ENCODE results near the gene ATF4. TPM values are rescaled to one million over a fixed set of nuclear protein-coding genes. Genes with fewer than 3 reads are reported as not detected.

ATF4 gene
- polyA plus RNA-seq, 1 donor from 2014 or later: 186 TPM

DNA sequence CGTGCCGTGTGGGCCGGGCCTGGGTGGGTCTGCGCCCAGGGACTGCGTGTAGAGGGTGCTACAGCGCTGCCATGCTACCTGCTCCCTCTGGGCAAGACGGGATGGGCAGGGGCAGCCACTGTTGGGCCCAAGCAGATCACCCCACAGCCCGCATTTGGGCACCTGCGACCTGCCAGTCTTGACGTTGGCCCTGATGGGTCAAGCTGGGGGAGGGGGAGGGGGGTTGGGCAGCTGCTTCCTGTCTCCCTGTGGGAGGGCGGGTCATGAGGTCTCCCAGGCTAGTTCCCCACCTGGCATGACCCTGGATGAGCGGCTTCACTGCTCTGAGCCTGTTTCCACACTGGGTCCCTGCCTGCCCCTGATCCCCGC lies 15.0 kb downstream of the ATF4 start:
- Mint-ChIP-seq H3K4me1 (peaks cover 9 to 23% (median 21%) of the 10 kb centered on the region in 3 donors), H3K4me3 (no peak overlapping the region), H3K36me3 (no peaks in the 10 kb centered on the region), H3K27me3 (peaks cover 4% of the 10 kb centered on the region), H3K9me3 (peaks cover 0 to 1% (median 0%) of the 10 kb centered on the region in 3 donors), H3K27ac (no peak overlapping the region)

DNA sequence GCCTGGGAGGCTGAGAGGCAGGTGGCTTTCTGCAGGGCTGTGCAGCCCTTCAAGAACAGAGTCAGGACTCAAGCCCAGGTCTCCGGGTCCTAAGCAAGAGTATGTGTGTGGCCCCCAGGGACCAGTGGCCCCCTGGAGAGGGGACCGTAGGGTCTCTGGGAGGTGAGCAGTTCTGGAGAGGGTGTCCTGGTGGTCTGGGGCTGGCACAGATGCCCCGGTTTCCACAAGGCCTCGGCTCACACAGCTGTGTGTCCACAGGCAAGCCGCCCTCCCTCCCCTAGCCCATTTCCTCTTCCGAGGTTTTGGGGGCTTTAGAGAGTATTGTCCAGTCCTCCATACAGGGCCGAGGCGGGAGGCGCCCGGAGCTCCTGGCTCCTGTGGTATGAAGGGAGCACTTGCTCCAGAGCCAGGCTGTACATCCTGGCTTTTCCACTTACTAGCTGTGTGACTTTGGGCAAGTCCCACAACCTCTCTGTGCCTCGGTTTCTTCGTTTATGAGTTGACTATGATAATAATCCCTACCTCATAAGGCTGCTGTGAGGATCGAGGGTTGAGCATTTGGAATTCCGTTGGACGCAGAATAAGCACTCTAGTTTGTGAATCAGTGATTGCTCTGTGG lies 15.6 kb downstream of the ATF4 start:
- no peak overlapping the region for H3K4me3 Mint-ChIP-seq

DNA sequence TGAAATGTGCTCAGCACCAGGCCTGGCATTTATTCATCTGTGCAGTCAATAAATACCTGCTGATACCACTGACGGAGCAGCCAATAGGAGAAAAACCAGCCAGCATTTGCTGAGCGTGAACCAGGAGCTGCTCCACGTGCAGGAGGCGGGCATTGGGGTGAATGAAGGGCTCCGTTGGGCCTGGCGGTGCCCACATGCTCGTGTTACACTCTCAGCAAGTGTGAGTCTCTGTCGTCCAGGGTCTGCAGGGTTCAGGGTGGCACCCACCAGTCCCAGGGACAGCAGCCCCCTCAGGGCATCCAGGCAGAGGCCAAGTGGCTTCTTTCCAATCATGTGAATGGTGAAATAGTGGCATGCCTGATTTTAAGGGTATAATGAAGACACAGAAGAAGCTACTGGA lies 16.3 kb downstream of the ATF4 start:
- Mint-ChIP-seq H3K36me3 (no peaks in the 10 kb centered on the region), H3K9me3 (peaks cover 0 to 1% (median 0%) of the 10 kb centered on the region in 3 donors), H3K27ac (no peak overlapping the region), H3K4me1 (peaks cover 5 to 12% (median 11%) of the 10 kb centered on the region in 3 donors), H3K4me3 (no peak overlapping the region), H3K27me3 (peaks cover 4% of the 10 kb centered on the region)

More for the DNA sequence above, 15.6 kb downstream of the ATF4 start:
- Mint-ChIP-seq H3K27me3 (peaks cover 4% of the 10 kb centered on the region), H3K4me1 (peaks cover 9 to 19% (median 16%) of the 10 kb centered on the region in 3 donors), H3K9me3 (peaks cover 0 to 1% (median 0%) of the 10 kb centered on the region in 3 donors), H3K36me3 (no peaks in the 10 kb centered on the region), H3K27ac (no peak overlapping the region)

DNA sequence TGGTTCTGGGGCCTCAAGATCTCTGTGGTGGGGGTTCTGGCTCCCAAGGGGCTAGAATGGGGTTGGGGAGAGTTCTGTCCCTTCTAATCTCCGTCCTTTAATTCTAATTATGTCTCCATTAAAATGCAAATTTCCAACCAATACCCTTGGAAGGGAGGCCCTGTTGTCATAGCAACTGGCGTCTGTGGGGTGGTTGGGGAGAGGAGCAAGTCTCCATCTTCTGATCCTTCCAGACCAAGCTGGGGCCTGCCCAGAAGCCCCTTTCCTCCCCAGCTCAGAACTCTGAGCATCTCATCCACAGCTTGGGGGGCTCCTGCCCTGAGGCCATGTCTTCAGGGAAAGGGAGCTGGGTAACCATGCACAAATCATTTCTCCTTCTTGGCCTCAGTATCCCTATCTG lies 17.6 kb downstream of the ATF4 start:
- peaks cover under 1 to 4% (median 3%) of the 10 kb centered on the region in 3 donors for H3K4me1 Mint-ChIP-seq
- no peak overlapping the region for H3K27ac Mint-ChIP-seq
- H3K36me3 Mint-ChIP-seq: no peaks in the 10 kb centered on the region

DNA sequence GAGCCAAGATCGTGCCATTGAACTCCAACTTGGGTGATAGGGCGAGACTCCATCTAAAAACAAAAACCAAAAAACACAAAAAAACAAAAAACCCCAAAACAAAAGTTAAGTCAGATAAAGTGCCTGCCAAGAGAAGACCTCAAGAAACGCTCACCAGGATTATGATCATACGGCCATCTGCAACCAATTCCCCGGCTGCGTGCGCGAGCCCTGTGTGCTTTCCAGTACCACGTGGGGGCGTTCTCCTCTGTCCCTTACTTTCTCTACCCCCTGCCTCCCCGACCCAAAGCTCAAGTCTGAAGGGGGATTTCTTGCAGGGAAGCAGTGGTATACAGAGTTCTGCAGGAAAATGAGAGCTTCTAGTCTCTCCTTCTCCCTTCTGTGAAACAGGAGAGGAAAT lies 22.7 kb downstream of the ATF4 start:
- Mint-ChIP-seq H3K4me1 (peaks cover 4 to 10% (median 4%) of the 10 kb centered on the region in 3 donors), H3K27ac (no peak overlapping the region), H3K27me3 (peaks cover 38% of the 10 kb centered on the region), H3K4me3 (no peak overlapping the region), H3K9me3 (peaks cover 1 to 6% (median 2%) of the 10 kb centered on the region in 3 donors), H3K36me3 (no peaks in the 10 kb centered on the region)

More for the DNA sequence above, 17.6 kb downstream of the ATF4 start:
- Mint-ChIP-seq H3K9me3 (peaks cover 0 to 1% (median 0%) of the 10 kb centered on the region in 3 donors), H3K27me3 (peaks cover 4% of the 10 kb centered on the region), H3K4me3 (no peak overlapping the region)

DNA sequence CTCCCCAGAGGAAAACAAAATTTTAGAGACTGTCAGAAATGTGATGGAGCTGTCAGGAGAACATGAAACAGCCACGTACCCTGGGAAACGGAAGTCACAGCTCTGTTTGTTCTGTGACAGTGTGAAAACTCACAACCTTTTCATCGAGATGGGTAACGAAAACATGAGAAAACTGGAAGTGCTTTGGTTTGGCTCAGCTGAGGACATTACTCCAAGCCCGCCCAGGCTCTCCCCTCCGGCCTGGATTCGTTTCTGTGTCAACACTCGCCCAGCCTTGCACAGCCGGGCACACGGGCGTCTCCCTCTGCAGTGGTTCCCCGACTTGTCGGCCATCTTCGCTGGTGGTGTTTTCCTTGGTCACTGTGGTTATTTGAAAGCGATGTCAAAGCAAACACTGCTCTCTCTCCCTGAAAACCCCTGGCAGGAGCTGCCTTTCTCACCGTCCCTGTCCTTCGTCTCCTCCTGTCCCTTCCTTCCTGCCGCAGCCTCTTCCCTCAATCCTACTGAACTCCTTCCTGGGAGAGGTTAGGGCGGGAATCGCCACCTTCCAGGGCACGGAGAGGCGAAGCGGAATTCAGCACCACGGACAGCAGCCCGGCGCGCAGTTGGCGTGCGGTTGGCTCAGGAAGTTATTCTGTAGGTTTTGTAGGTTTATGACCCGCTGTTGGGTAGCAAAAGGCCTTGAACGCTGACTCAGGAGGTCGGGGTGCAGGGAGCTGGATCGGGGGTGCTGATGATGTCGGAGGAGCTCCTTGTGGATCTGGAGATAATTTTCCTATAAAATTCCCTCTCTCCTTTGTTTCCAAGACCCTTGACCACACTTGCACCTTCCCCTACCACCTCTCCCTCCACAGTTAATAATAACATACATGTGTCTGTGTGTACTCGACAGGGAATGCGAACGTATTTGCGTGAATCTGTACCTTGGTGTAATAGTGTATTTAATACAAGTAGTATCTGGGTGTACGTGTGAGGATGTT lies 25.3 kb downstream of the ATF4 start:
- Mint-ChIP-seq H3K27me3 (peaks cover 51% of the 10 kb centered on the region), H3K27ac (peak overlapping the region in 2 of 3 donors; percentile 39 to 86), H3K4me3 (peak overlapping the region in 1 of 4 donors; percentile 78), H3K36me3 (no peaks in the 10 kb centered on the region), H3K9me3 (peaks cover 0 to 6% (median 2%) of the 10 kb centered on the region in 3 donors), H3K4me1 (peaks cover 4 to 10% (median 4%) of the 10 kb centered on the region in 3 donors)

DNA sequence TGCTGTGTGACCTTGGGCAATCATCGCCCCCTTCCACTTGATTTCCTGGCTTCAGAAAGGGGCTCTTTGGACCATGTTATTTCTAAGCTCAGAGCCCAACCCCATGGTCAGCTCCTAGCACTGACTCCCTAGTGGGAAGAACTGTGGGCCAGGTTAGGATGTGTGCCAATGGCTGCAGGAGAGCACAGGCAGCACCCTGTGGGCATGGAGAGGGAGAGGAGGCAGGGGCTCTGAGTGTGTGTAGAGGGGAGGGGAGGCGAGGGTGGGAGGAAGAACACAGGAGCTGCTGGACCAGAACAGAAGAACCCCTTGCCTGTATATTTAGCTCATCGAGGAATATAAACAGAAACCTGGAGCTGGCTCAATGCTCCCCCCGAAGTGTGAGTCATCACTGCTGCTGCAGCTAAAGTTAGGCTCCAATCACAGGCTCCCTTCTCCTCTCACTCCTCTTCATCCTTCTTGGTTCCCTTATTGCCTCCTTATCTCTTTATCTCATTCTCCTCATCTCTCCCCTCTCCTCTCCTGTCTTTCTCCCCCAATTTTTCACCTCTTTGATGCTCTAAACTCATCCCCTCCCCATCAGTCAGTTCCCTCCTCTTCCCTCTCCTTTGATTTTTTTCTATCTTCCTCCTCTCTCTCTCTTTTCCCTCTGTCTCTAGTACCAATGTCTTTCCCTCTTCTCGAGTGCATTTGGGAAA lies 26.7 kb downstream of the ATF4 start:
- H3K4me1 Mint-ChIP-seq: peaks cover 4 to 10% (median 4%) of the 10 kb centered on the region in 3 donors
- peaks cover 0 to 6% (median 2%) of the 10 kb centered on the region in 3 donors for H3K9me3 Mint-ChIP-seq
- H3K27me3 Mint-ChIP-seq: peaks cover 53% of the 10 kb centered on the region
- H3K4me3 Mint-ChIP-seq: no peak overlapping the region
- no peaks in the 10 kb centered on the region for H3K36me3 Mint-ChIP-seq
- H3K27ac Mint-ChIP-seq: peak overlapping the region in 1 of 3 donors; percentile 44

DNA sequence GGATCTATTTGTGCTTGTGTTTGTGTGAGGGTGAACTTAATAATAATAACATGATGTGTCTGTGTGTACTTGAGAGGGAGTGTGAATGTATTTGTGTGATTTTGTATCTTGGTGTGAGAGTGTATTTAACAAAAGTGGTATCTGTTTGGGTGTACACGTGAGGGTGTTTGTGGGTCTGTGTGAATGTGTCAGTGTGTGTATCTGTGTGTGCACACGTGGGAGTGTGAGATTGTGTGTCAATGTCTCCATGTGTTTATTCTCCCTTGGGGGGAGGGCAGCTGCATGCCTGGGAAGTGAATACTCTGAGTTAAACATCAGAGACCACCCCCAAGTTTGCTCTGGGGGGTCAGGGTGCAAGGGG lies 27.2 kb downstream of the ATF4 start:
- Mint-ChIP-seq H3K9me3 (peaks cover 0 to 6% (median 2%) of the 10 kb centered on the region in 3 donors), H3K4me3 (no peak overlapping the region), H3K27me3 (peaks cover 53% of the 10 kb centered on the region), H3K36me3 (no peaks in the 10 kb centered on the region), H3K4me1 (peaks cover 4 to 10% (median 4%) of the 10 kb centered on the region in 3 donors), H3K27ac (no peak overlapping the region)

DNA sequence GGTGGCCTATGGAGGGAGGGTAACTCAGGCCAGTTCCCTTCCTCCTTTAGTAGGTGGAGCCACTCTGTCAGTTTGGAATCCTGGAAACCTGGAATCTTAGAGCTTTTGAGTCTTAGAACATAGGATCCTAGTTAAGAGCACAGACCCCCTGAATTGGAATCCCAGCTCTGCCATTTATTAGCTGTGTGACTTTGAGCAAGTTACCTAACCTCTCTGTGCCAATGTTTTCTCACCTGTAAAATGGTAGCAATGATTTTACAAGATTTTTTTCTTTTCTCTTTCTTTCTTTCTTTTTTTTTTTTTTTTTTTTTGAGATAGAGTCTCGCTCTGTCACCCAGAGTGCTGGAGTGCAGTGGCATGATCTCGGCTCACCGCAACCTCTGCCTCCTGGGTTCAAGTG lies 33.1 kb downstream of the ATF4 start:
- Mint-ChIP-seq H3K4me1 (peaks cover 0 to 2% (median 0%) of the 10 kb centered on the region in 3 donors), H3K36me3 (no peaks in the 10 kb centered on the region), H3K4me3 (no peak overlapping the region), H3K27ac (no peak overlapping the region), H3K27me3 (peaks cover 32% of the 10 kb centered on the region), H3K9me3 (no peaks in the 10 kb centered on the region)

DNA sequence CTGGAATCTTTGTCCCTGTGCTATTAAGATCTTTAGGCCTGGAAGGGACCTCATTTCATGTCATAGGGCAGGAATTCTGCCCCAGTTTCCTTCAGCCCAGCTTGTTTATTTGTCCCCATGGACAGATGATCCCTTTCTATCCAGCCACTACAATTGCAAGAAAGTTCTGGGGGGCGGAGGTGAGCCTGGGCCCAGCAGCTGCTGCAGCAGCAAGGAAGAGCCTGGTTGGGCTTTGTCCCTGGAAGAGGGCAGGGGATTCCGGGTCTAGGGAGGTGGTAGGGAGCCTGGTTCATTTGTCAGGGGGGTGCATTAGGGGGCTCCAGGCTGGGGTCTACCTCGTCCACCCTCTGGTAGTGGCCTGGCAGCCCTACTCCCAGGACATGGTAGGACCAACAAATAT lies 33.8 kb downstream of the ATF4 start:
- Mint-ChIP-seq H3K9me3 (no peaks in the 10 kb centered on the region), H3K27ac (no peak overlapping the region), H3K4me1 (peaks cover 0 to 2% (median 0%) of the 10 kb centered on the region in 3 donors), H3K36me3 (no peaks in the 10 kb centered on the region), H3K27me3 (peaks cover 29% of the 10 kb centered on the region), H3K4me3 (no peak overlapping the region)

DNA sequence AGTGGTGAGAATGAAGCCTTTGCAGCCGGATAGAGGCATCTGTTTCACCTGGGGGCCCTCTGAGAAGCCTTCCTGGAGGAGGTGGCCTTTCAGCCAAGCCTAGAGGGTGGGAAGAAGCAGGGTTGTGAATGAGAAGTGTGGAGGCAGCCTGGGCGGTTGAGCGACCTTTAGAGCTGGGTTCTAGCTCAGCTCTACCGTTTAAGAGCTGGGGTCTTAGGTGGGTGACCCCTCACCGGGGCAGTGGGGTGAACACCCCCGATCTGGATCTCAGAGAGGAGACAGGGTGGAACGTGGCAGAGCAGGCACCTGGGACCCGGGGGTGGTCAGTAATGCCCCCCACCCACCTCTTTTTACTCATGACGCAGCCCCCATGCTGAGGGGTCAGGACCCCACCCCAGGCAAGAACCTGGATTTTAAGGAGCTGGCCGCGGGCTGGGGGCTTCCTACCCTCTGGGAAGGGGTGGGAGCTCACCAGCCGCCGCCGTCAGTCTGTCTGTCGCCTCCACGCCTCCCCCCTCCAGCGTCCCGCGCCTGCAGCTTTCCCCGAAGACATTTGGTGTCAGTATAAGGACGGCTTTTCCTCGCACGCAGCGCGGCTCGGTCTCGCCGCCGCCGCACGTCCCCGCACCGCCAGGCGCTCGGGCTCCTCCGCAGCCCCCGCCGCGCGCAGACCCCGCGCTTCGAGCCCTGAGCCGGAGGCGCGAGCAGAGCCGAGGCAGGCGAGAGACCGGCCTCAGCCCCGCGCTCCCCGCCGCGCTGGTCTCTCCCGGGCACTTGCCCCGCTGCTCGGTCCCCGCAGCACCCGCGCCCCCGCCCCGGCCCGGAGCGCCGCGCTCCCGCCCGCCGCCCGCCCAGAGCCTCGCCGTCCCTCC lies 36.8 kb downstream of the ATF4 start:
- H3K4me3 Mint-ChIP-seq: peak overlapping the region in 2 of 4 donors; percentile 57 to 74
- H3K27ac Mint-ChIP-seq: peak overlapping the region in 1 of 3 donors; percentile 63
- peaks cover 0 to 2% (median 2%) of the 10 kb centered on the region in 3 donors for H3K4me1 Mint-ChIP-seq
- no peaks in the 10 kb centered on the region for H3K9me3 Mint-ChIP-seq
- H3K36me3 Mint-ChIP-seq: no peaks in the 10 kb centered on the region
- peaks cover 34% of the 10 kb centered on the region for H3K27me3 Mint-ChIP-seq

DNA sequence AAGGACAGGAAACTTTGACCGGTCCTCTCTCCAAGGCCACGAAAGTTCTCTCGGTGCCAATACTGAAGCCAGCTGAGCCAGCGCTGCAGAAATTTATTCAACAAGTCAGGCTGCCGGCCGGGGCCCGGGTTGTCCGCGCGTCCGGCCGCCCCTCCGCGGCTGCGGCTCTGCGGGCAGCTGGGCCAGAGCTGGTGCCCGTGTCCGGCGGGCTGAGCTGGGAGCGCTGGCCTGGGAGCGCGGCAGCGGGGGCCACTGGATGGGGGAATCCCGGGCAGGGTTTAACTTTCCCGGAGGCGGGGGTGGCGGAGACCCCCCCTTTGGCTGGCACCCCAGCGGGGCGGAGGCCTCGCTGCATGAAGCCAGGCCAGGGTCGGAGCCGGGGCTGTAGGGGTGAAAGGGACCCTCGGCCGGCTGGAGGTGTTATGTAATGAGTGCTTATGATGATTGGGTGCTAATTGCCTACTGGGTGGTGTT lies 37.9 kb downstream of the ATF4 start:
- H3K27ac Mint-ChIP-seq: no peak overlapping the region
- H3K4me1 Mint-ChIP-seq: peaks cover 0 to 2% (median 2%) of the 10 kb centered on the region in 3 donors
- H3K4me3 Mint-ChIP-seq: peak overlapping the region in 1 of 4 donors; percentile 60
- H3K27me3 Mint-ChIP-seq: peaks cover 30% of the 10 kb centered on the region
- no peaks in the 10 kb centered on the region for H3K9me3 Mint-ChIP-seq
- no peaks in the 10 kb centered on the region for H3K36me3 Mint-ChIP-seq

DNA sequence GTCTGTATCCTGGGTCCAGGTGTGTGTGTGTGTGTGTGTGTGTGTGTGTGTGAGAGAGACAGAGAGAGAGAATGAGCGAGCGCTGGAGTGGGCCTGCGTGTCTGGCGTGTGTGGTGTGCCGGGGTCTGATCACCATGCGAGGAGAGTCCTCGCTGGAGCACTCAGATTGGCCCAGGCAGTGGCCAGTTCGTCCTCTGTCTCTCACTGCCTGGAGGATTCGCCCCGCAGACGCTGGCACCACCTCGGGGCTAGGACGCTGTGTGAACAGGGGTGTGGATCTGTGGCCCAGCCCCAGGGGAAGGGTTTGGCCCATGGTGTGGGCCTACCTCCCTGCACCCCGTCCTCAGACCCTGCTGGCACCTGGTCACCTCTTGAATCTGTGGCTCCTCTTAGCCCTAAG lies 38.6 kb downstream of the ATF4 start:
- no peaks in the 10 kb centered on the region for H3K36me3 Mint-ChIP-seq
- H3K27ac Mint-ChIP-seq: no peak overlapping the region

More for the DNA sequence above, 38.6 kb downstream of the ATF4 start:
- Mint-ChIP-seq H3K9me3 (no peaks in the 10 kb centered on the region), H3K27me3 (peaks cover 30% of the 10 kb centered on the region), H3K4me1 (peaks cover 0 to 2% (median 2%) of the 10 kb centered on the region in 3 donors), H3K4me3 (no peak overlapping the region)
